ENCODE measurements around the gene TUBAL3.
"Not testable (repeated sequence)": the region's sequence is repeated elsewhere in the genome, so short reads cannot be mapped to it uniquely, and the experiment has no call there.

TUBAL3 gene

GRCh38 chr10:5381187-5381586 lies 23.4 kb downstream of the TUBAL3 start:
- no peaks in the 10 kb centered on the region for H3K9me3 ChIP-seq (ENCODE audit: control insufficient read depth, low read length)
- no peak overlapping the region for H3K4me3 ChIP-seq (ENCODE audit: insufficient read depth, low read depth, low read length)
- WGBS, 2 experiments = 65 to 100% methylated on average over 1 to 2 of the region's 2 CpGs
- no peaks in the 10 kb centered on the region for H3K4me1 ChIP-seq (ENCODE audit: control insufficient read depth, insufficient read depth, low read length)
- no peak overlapping the region for H3K27ac ChIP-seq (ENCODE audit: insufficient read depth, low read depth, low read length, poor library complexity, severe bottlenecking)
- H3K36me3 ChIP-seq (ENCODE audit: control insufficient read depth, insufficient read depth, low read length) = no peaks in the 10 kb centered on the region
- H3K27me3 ChIP-seq (ENCODE audit: control insufficient read depth, insufficient read depth, low read length, poor library complexity, severe bottlenecking) = no peaks in the 10 kb centered on the region

- not testable (repeated sequence) for H3K4me3 ChIP-seq (ENCODE audit: insufficient read depth, low read depth, low read length); H3K36me3 ChIP-seq (ENCODE audit: control insufficient read depth, insufficient read depth, low read length); H3K9me3 ChIP-seq (ENCODE audit: control insufficient read depth, low read length); H3K27ac ChIP-seq (ENCODE audit: insufficient read depth, low read depth, low read length, poor library complexity, severe bottlenecking); H3K4me1 ChIP-seq (ENCODE audit: control insufficient read depth, insufficient read depth, low read length); H3K27me3 ChIP-seq (ENCODE audit: control insufficient read depth, insufficient read depth, low read length, poor library complexity, severe bottlenecking)
- 91 to 94% methylated on average over 12 of the region's 12 CpGs for WGBS, 2 experiments
These were observed 24.2 kb downstream of the TUBAL3 start for GRCh38 chr10:5380395-5380794.

- H3K4me1 ChIP-seq (ENCODE audit: control insufficient read depth, insufficient read depth, low read length); H3K36me3 ChIP-seq (ENCODE audit: control insufficient read depth, insufficient read depth, low read length); H3K4me3 ChIP-seq (ENCODE audit: insufficient read depth, low read depth, low read length); H3K9me3 ChIP-seq (ENCODE audit: control insufficient read depth, low read length); H3K27me3 ChIP-seq (ENCODE audit: control insufficient read depth, insufficient read depth, low read length, poor library complexity, severe bottlenecking); H3K27ac ChIP-seq (ENCODE audit: insufficient read depth, low read depth, low read length, poor library complexity, severe bottlenecking): not testable (repeated sequence)
- 93 to 96% methylated on average over 5 of the region's 5 CpGs for WGBS, 2 experiments
These were observed 25.4 kb downstream of the TUBAL3 start for GRCh38 chr10:5379202-5379601.

GRCh38 chr10:5376450-5376849 lies 28.2 kb downstream of the TUBAL3 start:
- no peaks in the 10 kb centered on the region for H3K36me3 ChIP-seq (ENCODE audit: control insufficient read depth, insufficient read depth, low read length)
- H3K4me1 ChIP-seq (ENCODE audit: control insufficient read depth, insufficient read depth, low read length) = no peaks in the 10 kb centered on the region
- H3K9me3 ChIP-seq (ENCODE audit: control insufficient read depth, low read length) = no peaks in the 10 kb centered on the region
- H3K4me3 ChIP-seq (ENCODE audit: insufficient read depth, low read depth, low read length) = no peak overlapping the region
- WGBS, 2 experiments = 68 to 73% methylated on average over 4 of the region's 4 CpGs
- H3K27ac ChIP-seq (ENCODE audit: insufficient read depth, low read depth, low read length, poor library complexity, severe bottlenecking) = no peak overlapping the region
- H3K27me3 ChIP-seq (ENCODE audit: control insufficient read depth, insufficient read depth, low read length, poor library complexity, severe bottlenecking) = no peaks in the 10 kb centered on the region

DNA sequence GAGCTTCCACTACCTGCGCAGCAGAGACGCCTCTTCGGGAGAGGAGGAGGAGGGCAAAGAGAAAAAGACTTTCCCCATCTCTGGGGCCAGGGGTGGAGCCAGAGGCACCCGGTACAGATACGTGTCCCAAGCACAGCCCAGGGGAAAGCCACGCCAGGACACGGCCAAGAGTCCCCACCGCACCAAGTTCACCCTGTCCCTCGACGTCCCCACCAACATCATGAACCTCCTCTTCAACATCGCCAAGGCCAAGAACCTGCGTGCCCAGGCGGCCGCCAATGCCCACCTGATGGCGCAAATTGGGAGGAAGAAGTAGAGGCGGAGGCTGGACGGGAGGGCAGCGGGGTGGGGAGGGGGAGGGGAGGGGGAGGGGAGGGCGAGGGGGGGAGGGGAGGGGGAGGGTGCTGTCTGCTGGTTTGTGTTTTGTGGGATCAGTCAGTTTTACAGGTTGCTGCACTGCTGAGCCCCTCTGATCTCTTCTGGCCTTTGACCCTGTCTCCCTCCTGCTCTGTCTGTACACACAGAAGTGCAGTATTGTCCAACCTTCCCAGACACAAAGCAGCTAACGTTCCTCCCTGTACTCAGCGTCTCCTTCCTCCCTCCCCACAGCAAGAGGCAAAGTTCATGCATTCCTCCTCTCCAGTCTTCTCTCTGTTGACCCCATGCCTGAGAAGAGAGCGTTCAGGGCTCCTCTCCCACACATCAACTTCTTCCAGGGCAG lies 30.6 kb downstream of the TUBAL3 start:
- Histone ChIP-seq H3K9me3 (ENCODE audit: control insufficient read depth, low read length) (no peaks in the 10 kb centered on the region), H3K4me3 (ENCODE audit: insufficient read depth, low read depth, low read length) (no peak overlapping the region), H3K27ac (ENCODE audit: insufficient read depth, low read depth, low read length, poor library complexity, severe bottlenecking) (no peak overlapping the region), H3K27me3 (ENCODE audit: control insufficient read depth, insufficient read depth, low read length, poor library complexity, severe bottlenecking) (no peaks in the 10 kb centered on the region), H3K36me3 (ENCODE audit: control insufficient read depth, insufficient read depth, low read length) (no peaks in the 10 kb centered on the region), H3K4me1 (ENCODE audit: control insufficient read depth, insufficient read depth, low read length) (no peaks in the 10 kb centered on the region)
- 93% methylated on average over 14 to 18 of the region's 22 CpGs for WGBS, 2 experiments

- Histone ChIP-seq H3K27ac (ENCODE audit: insufficient read depth, low read depth, low read length, poor library complexity, severe bottlenecking) (no peak overlapping the region), H3K36me3 (ENCODE audit: control insufficient read depth, insufficient read depth, low read length) (no peaks in the 10 kb centered on the region), H3K9me3 (ENCODE audit: control insufficient read depth, low read length) (no peaks in the 10 kb centered on the region), H3K4me1 (ENCODE audit: control insufficient read depth, insufficient read depth, low read length) (no peaks in the 10 kb centered on the region), H3K27me3 (ENCODE audit: control insufficient read depth, insufficient read depth, low read length, poor library complexity, severe bottlenecking) (no peaks in the 10 kb centered on the region), H3K4me3 (ENCODE audit: insufficient read depth, low read depth, low read length) (no peak overlapping the region)
- WGBS, 2 experiments = 84 to 91% methylated on average over 4 of the region's 4 CpGs
These were observed 31.3 kb downstream of the TUBAL3 start for GRCh38 chr10:5373307-5373706.

DNA sequence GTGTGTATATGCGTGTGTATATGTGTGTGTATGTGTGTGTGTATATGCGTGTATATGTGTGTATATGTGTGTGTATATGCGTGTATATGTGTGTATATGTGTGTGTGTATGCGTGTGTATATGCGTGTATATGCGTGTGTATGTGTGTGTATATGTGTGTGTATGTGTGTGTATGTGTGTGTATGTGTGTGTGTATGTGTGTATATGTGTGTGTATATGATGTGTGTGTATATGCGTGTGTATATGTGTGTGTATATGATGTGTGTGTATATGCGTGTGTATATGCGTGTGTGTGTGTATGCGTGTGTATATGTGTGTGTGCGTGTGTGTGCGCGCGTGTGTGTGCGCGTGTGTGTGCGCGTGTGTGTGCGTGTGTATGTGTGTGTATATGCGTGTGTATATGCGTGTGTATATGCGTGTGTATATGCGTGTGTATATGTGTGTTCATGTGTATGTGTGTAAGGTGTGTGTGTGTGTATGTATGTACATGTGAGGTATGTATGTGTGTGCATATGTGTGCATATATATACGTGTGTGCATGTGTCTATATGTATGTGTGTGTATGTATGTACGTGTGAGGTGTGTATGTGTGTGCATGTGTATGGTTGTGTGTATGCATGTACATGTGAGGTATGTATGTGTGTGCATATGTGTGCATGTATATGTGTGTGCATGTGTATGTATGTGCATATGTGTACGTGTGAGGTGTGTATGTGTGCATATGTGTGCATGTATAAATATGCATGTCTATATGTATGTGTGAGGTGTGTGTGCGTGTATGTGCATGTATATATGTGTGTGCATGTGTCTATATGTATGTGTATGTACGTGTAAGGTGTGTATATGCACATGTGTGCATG lies 33.9 kb downstream of the TUBAL3 start:
- H3K27ac ChIP-seq (ENCODE audit: insufficient read depth, low read depth, low read length, poor library complexity, severe bottlenecking) = no peak overlapping the region
- WGBS, 2 experiments = 86 to 88% methylated on average over 28 of the region's 28 CpGs
- no peaks in the 10 kb centered on the region for H3K27me3 ChIP-seq (ENCODE audit: control insufficient read depth, insufficient read depth, low read length, poor library complexity, severe bottlenecking)
- no peaks in the 10 kb centered on the region for H3K4me1 ChIP-seq (ENCODE audit: control insufficient read depth, insufficient read depth, low read length)
- no peaks in the 10 kb centered on the region for H3K36me3 ChIP-seq (ENCODE audit: control insufficient read depth, insufficient read depth, low read length)
- no peak overlapping the region for H3K4me3 ChIP-seq (ENCODE audit: insufficient read depth, low read depth, low read length)
- H3K9me3 ChIP-seq (ENCODE audit: control insufficient read depth, low read length) = no peaks in the 10 kb centered on the region

DNA sequence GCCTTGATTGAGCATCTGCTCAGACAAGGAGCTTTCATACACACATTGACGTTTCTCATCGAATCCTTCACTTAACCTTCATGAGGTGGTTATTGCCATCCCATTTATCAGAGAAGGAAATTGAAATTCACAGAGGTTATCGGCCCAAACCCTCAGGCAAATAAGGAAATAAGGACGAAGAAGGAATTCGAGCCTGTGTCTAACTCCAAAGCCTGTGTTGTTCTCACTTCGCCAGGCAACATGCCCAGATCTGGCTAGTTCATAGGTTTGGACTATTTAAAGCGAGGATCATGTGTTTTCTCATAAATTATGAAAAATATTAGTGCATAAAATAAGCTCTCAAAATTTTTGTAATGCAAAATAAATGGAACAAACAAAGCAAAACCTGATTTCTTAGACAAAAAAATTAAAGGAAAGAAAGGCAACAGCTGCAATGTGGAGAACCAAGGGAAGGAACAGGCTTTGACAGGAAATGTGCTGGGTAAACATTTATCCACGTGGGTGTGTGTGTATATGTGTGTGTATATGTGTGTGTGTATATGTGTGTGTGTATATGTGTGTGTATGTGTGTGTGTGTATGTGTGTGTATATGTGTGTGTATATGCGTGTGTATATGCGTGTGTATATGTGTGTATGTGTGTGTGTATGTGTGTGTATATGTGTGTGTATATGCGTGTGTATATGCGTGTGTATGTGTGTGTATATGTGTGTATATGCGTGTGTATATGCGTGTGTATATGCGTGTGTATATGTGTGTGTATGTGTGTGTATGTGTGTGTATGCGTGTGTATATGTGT lies 35.1 kb downstream of the TUBAL3 start:
- H3K27me3 ChIP-seq (ENCODE audit: control insufficient read depth, insufficient read depth, low read length, poor library complexity, severe bottlenecking) = no peaks in the 10 kb centered on the region
- H3K9me3 ChIP-seq (ENCODE audit: control insufficient read depth, low read length) = no peaks in the 10 kb centered on the region
- no peak overlapping the region for H3K27ac ChIP-seq (ENCODE audit: insufficient read depth, low read depth, low read length, poor library complexity, severe bottlenecking)
- no peaks in the 10 kb centered on the region for H3K36me3 ChIP-seq (ENCODE audit: control insufficient read depth, insufficient read depth, low read length)
- 90 to 93% methylated on average over 15 to 16 of the region's 16 CpGs for WGBS, 2 experiments
- no peaks in the 10 kb centered on the region for H3K4me1 ChIP-seq (ENCODE audit: control insufficient read depth, insufficient read depth, low read length)
- no peak overlapping the region for H3K4me3 ChIP-seq (ENCODE audit: insufficient read depth, low read depth, low read length)

DNA sequence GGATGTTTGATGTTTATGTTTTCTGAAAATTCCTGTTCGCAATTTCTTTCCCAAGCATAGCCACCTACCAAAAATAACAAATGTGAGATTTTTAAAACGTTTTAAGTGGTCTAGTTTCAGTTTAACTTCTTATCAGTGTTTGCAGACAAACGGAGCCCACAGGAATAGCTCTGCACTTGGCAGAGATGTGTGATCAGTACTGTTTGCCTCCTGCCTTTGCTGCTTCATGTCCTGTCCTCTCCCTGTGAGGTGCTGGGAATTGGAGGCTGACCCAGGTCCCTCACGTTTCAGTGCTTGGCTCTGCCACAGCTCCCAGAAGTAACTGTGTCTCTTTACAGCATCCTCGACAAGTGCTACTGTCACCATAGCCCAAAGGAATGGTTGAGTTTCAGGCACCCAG lies 38.7 kb downstream of the TUBAL3 start:
- H3K27me3 ChIP-seq (ENCODE audit: control insufficient read depth, insufficient read depth, low read length, poor library complexity, severe bottlenecking) = no peaks in the 10 kb centered on the region
- H3K9me3 ChIP-seq (ENCODE audit: control insufficient read depth, low read length) = no peaks in the 10 kb centered on the region
- no peaks in the 10 kb centered on the region for H3K4me1 ChIP-seq (ENCODE audit: control insufficient read depth, insufficient read depth, low read length)
- no peak overlapping the region for H3K4me3 ChIP-seq (ENCODE audit: insufficient read depth, low read depth, low read length)
- no peaks in the 10 kb centered on the region for H3K36me3 ChIP-seq (ENCODE audit: control insufficient read depth, insufficient read depth, low read length)
- no peak overlapping the region for H3K27ac ChIP-seq (ENCODE audit: insufficient read depth, low read depth, low read length, poor library complexity, severe bottlenecking)
- WGBS, 2 experiments = 71 to 82% methylated on average over 4 to 5 of the region's 5 CpGs

GRCh38 chr10:5364890-5365338 lies 39.7 kb downstream of the TUBAL3 start, which contains the start of gene UCN3:
UCN3 (plus strand) TSS chr10:5364966; CDS start chr10:5373721, 8,755 bp downstream.
- Histone ChIP-seq H3K4me1 (ENCODE audit: control insufficient read depth, insufficient read depth, low read length) (peaks cover 4% of the 10 kb centered on the region), H3K27ac (ENCODE audit: insufficient read depth, low read depth, low read length, poor library complexity, severe bottlenecking) (no peak within 1 kb of the TSS), H3K36me3 (ENCODE audit: control insufficient read depth, insufficient read depth, low read length) (no peaks in the 10 kb centered on the region), H3K27me3 (ENCODE audit: control insufficient read depth, insufficient read depth, low read length, poor library complexity, severe bottlenecking) (no peaks in the 10 kb centered on the region), H3K4me3 (ENCODE audit: insufficient read depth, low read depth, low read length) (no peak within 1 kb of the TSS), H3K9me3 (ENCODE audit: control insufficient read depth, low read length) (no peaks in the 10 kb centered on the region)
- WGBS, 2 experiments = 89 to 91% methylated on average over 21 of the region's 21 CpGs

Data from ectodermal cell (in vitro differentiated cells).